HG02840 (cell line): Measurements from ENCODE around the gene ZC3H7B.
"Not testable (repeated sequence)": the region's sequence is repeated elsewhere in the genome, so short reads cannot be mapped to it uniquely, and the experiment has no call there.

Experiments
- ATAC-seq: cut with Tn5 transposase; IDR thresholded peaks from one replicate; pipeline ENCODE4 v1.9.1; 2021; ENCODE audit warnings: mild to moderate bottlenecking, moderate library complexity, moderate number of reproducible peaks; ENCODE audit not compliant: unreplicated experiment, low FRiP score

The ZC3H7B gene

GRCh38 chr22:41368543-41369423, 67.5 kb downstream of the ZC3H7B start:
- ATAC-seq: no peak

- ATAC-seq: no peak
Observed at GRCh38 chr22:41369424-41369745, 68.1 kb downstream of the ZC3H7B start.

- no peak for ATAC-seq
Observed at GRCh38 chr22:41369837-41370236, 68.5 kb downstream of the ZC3H7B start.

GRCh38 chr22:41377846-41378245, 76.5 kb downstream of the ZC3H7B start:
- no peak for ATAC-seq

- ATAC-seq: peak; percentile 11
Observed at GRCh38 chr22:41380993-41381328, 79.6 kb downstream of the ZC3H7B start.

GRCh38 chr22:41381329-41382097, 80.2 kb downstream of the ZC3H7B start, which contains the start of gene TEF:
Gene TEF, plus strand, starts transcription at chr22:41381942. Its CDS starts 103 bp downstream, at chr22:41382045.
- peak; percentile 88 for ATAC-seq

- peak; percentile 30 for ATAC-seq
Observed at GRCh38 chr22:41382098-41382578, 80.8 kb downstream of the ZC3H7B start.

GRCh38 chr22:41382610-41383009, 81.3 kb downstream of the ZC3H7B start:
- no peak for ATAC-seq

GRCh38 chr22:41383085-41383484, 81.8 kb downstream of the ZC3H7B start:
- no peak for ATAC-seq

- ATAC-seq: no peak
Observed at GRCh38 chr22:41384128-41384527, 82.8 kb downstream of the ZC3H7B start.

GRCh38 chr22:41387341-41387740, 86.0 kb downstream of the ZC3H7B start:
- no peak for ATAC-seq

GRCh38 chr22:41394012-41394356, 92.7 kb downstream of the ZC3H7B start:
- ATAC-seq: no peak

GRCh38 chr22:41395531-41396240, 94.4 kb downstream of the ZC3H7B start:
- no peak for ATAC-seq

- ATAC-seq: no peak
Observed at GRCh38 chr22:41397143-41397811, 96.0 kb downstream of the ZC3H7B start.

GRCh38 chr22:41398921-41399320, 97.6 kb downstream of the ZC3H7B start:
- no peak for ATAC-seq

- ATAC-seq: no peak
Observed at GRCh38 chr22:41401781-41402648, 100.7 kb downstream of the ZC3H7B start.

GRCh38 chr22:41402851-41403250, 101.5 kb downstream of the ZC3H7B start:
- not testable (repeated sequence) for ATAC-seq

GRCh38 chr22:41403532-41404318, 102.4 kb downstream of the ZC3H7B start:
- no peak for ATAC-seq

- ATAC-seq: no peak
Observed at GRCh38 chr22:41405588-41405987, 104.3 kb downstream of the ZC3H7B start.
